Subcutaneous adipose tissue (tissue), 4 donors: ENCODE data around the gene LUC7L2. TPM values are rescaled to one million over a fixed set of nuclear protein-coding genes. Genes with fewer than 3 reads are reported as not detected.

Experiments used
- CTCF ChIP-seq: fragments of 450-650 bp; IDR thresholded peaks from one replicate; pipeline ENCODE4 v1.5.1; 2016; ENCODE audit warnings: low read depth, mild to moderate bottlenecking, control low read depth, antibody characterized with exemption, moderate library complexity
- total RNA-seq, 4 donors: library from RNA; depleted of rRNA; stranded (reverse); fragments of >200 nt; gene quantifications; one replicate each; pipeline ENCODE4 v1.1.0, GENCODE V29; 2016

Gene LUC7L2
- total RNA-seq, 4 donors from 2014 or later = 55.2 to 102 (median 71.7) TPM

- TF ChIP-seq CTCF = no peak
These were observed 1.2 kb downstream of the LUC7L2 start for GRCh38 chr7:139360948-139361307.

- no peak for TF ChIP-seq CTCF
These were observed 1.8 kb downstream of the LUC7L2 start for GRCh38 chr7:139361523-139361922.

GRCh38 chr7:139362302-139362701, 2.6 kb downstream of the LUC7L2 start:
- TF ChIP-seq CTCF = no peak

GRCh38 chr7:139362981-139363380, 3.3 kb downstream of the LUC7L2 start:
- no peak for TF ChIP-seq CTCF

- TF ChIP-seq CTCF = no peak
These were observed 5.6 kb downstream of the LUC7L2 start for GRCh38 chr7:139365336-139365735.

GRCh38 chr7:139366400-139366799, 6.7 kb downstream of the LUC7L2 start:
- no peak for TF ChIP-seq CTCF

- no peak for TF ChIP-seq CTCF
These were observed 7.9 kb downstream of the LUC7L2 start for GRCh38 chr7:139367438-139368155.
